HG02610 (cell line): ENCODE data around the gene CD44.
A peak's percentile ranks its signal among the peaks of the same experiment; 100 is the strongest.

Experiments used
- ATAC-seq: cut with Tn5 transposase; IDR thresholded peaks from one replicate; pipeline ENCODE4 v1.9.1; 2021; ENCODE audit warnings: mild to moderate bottlenecking, moderate library complexity; ENCODE audit not compliant: unreplicated experiment

CD44 gene

GRCh38 chr11:35136311-35136710 lies 2.7 kb upstream of the CD44 start:
- ATAC-seq, result no peak

GRCh38 chr11:35138058-35138457 lies 913 bp upstream of the CD44 start:
- ATAC-seq, result no peak

GRCh38 chr11:35138606-35138942 lies 397 bp upstream of the CD44 start:
- no peak for ATAC-seq

- ATAC-seq, result no peak
Observed at GRCh38 chr11:35139722-35140282, 831 bp downstream of the CD44 start.

GRCh38 chr11:35141071-35141470 lies 2.1 kb downstream of the CD44 start:
- ATAC-seq, result no peak

- no peak for ATAC-seq
Observed at GRCh38 chr11:35141571-35141971, 2.6 kb downstream of the CD44 start.

- ATAC-seq, result no peak
Observed at GRCh38 chr11:35142481-35143075, 3.6 kb downstream of the CD44 start.

GRCh38 chr11:35143297-35144135 lies 4.5 kb downstream of the CD44 start:
- ATAC-seq, result no peak

- peak; percentile 52 for ATAC-seq
Observed at GRCh38 chr11:35144136-35144741, 5.3 kb downstream of the CD44 start.

GRCh38 chr11:35144806-35145205 lies 5.8 kb downstream of the CD44 start:
- ATAC-seq, result no peak

GRCh38 chr11:35145271-35145670 lies 6.3 kb downstream of the CD44 start:
- peak; percentile 46 for ATAC-seq

GRCh38 chr11:35146074-35146521 lies 7.1 kb downstream of the CD44 start:
- peak; percentile 41 for ATAC-seq

- ATAC-seq, result no peak
Observed at GRCh38 chr11:35146711-35147110, 7.7 kb downstream of the CD44 start.

GRCh38 chr11:35147235-35147634 lies 8.3 kb downstream of the CD44 start:
- no peak for ATAC-seq

- no peak for ATAC-seq
Observed at GRCh38 chr11:35148163-35148837, 9.3 kb downstream of the CD44 start.

GRCh38 chr11:35150454-35150853 lies 11.5 kb downstream of the CD44 start:
- ATAC-seq, result no peak

- ATAC-seq, result no peak
Observed at GRCh38 chr11:35151241-35151640, 12.3 kb downstream of the CD44 start.

GRCh38 chr11:35151683-35152280 lies 12.8 kb downstream of the CD44 start:
- ATAC-seq, result no peak

GRCh38 chr11:35152575-35152974 lies 13.6 kb downstream of the CD44 start:
- no peak for ATAC-seq

- no peak for ATAC-seq
Observed at GRCh38 chr11:35153280-35153679, 14.3 kb downstream of the CD44 start.

- no peak for ATAC-seq
Observed at GRCh38 chr11:35154952-35155351, 16.0 kb downstream of the CD44 start.
